Inflammatory macrophage treated with lipopolysaccharide for 4 hours (primary cell): ENCODE data around the gene ZNF19.

ENCODE experiments used
- DNase-seq: peaks from one replicate; pipeline ENCODE4 v3.0.0-alpha.2; 2020

Gene ZNF19

DNA sequence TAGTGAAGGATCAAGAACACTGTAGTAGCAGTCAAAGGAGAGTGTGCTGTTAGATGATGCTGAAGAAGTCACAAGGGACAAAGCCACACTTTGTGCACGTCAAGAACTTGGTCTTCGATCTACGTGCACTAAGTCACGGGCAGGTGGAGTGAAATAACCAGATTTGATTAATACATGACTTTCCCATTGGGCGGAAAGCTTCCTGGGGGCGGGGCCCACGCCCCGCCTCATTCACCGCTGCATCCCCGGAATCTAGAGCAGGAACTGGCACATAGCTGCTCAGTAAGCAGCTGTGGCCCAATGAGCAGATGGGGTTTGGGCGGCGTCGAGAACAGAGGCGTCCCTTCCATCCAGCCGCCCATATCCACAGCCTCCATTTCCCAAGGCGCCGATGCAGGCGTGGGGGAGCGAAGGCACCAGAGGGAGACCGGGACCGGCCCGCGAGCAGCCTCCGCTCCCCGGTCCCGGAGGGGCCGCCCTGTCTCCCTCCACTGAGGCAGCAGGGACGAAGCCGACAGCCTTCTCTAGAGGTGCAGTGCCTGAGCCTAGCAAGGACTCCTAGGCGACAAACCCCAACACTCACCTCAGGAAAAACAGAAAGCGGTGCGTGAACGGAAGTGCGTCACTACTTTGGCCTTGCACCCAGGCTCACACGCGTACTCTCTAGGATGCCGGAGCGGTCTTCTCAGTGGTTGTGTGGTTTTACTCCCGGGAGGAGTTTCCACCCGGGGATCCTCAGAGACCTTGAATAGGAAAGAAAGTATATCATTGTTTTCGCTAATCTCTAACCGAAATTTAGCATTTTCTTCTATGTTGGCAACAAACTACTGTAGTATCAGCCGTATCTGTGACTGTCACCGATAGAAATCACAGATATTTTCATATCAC, 4.9 kb downstream of the ZNF19 start:
- peak; percentile 88 for DNase-seq

- no peak for DNase-seq
Measured at GRCh38 chr16:71482569-71482968, 6.6 kb downstream of the ZNF19 start.

DNA sequence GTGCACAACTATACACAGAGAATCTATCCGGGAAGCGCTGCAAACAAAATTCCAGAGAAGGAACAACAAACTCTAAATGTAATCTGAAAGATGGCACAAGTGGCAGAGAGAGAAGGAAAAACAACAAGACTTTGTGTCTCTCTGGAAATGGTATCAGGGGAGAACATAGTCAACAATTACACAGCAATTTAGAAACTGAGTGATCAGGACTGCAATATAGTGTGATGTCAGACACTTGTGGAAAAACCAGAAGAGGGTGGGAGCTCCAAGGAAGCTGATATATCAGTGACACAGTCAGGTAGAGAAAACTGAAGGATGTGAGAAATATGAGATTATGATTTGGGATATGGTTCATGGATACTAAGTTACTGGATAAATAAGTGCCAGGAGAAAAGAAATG, 8.2 kb downstream of the ZNF19 start:
- no peak for DNase-seq

DNA sequence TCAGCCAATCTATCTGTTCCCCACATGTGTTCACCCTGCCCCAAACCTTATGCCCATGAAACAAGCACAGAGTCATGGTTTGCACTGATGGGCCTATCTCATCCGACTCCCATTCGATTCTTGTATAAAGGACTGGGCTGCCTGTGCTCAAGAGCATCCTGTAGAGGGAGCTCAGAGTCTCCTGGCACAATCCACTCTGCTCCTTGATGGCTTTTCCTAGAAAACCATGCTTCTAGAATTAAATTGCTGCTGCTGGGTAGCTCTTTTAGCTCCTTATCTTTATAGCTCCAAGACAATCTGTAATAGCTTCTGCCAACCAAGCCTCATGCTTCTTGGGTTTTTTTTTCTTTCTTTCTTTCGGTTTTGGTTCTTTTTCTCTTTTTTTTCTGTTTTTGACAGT, 9.7 kb downstream of the ZNF19 start:
- no peak for DNase-seq

- DNase-seq: no peak
Measured at GRCh38 chr16:71476457-71477124, 12.5 kb downstream of the ZNF19 start.

DNA sequence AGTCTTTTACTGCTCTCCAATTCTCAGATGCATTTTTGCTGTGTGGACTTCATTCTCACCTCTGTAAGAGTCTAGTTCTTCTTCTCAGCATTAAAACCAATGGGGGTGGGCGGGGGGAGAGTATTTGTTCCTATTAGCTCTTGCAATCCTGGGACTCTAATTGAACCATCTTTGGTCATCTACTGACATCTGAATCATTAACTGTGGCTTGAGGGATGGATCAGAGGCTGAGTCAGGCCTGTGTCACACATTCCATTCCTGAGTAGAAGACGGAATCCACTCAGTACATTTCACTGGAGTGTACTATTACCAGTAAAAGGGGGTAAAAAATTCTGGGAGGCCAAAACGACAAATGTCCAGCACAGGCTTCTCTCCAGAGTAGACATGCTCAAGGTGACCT, 14.3 kb downstream of the ZNF19 start:
- DNase-seq: no peak

GRCh38 chr16:71473891-71474290, 15.2 kb downstream of the ZNF19 start:
- DNase-seq: no peak

GRCh38 chr16:71472931-71473330, 16.2 kb downstream of the ZNF19 start:
- no peak for DNase-seq

DNA sequence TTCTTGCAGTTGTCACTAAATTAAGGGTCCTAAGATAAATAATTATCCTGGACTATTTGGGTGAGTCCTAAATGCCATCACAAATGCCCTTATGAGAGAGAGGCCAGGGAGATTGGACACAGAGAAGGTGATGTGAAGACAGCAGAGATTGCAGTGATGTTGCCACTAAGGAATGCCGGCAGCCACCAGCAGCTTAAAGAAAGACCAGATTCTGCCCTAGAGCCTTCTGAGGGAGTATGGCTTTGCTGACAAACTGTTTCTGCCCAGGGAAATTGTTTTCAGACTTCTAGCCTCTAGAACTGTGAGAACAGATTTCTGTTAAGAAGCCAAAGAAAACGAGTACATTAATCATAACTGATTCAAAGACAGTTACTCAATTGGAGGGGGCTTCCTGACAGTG, 17.1 kb downstream of the ZNF19 start:
- no peak for DNase-seq

GRCh38 chr16:71467810-71468209, 21.3 kb downstream of the ZNF19 start:
- DNase-seq: no peak

GRCh38 chr16:71464231-71464630, 24.9 kb downstream of the ZNF19 start:
- DNase-seq: no peak

DNA sequence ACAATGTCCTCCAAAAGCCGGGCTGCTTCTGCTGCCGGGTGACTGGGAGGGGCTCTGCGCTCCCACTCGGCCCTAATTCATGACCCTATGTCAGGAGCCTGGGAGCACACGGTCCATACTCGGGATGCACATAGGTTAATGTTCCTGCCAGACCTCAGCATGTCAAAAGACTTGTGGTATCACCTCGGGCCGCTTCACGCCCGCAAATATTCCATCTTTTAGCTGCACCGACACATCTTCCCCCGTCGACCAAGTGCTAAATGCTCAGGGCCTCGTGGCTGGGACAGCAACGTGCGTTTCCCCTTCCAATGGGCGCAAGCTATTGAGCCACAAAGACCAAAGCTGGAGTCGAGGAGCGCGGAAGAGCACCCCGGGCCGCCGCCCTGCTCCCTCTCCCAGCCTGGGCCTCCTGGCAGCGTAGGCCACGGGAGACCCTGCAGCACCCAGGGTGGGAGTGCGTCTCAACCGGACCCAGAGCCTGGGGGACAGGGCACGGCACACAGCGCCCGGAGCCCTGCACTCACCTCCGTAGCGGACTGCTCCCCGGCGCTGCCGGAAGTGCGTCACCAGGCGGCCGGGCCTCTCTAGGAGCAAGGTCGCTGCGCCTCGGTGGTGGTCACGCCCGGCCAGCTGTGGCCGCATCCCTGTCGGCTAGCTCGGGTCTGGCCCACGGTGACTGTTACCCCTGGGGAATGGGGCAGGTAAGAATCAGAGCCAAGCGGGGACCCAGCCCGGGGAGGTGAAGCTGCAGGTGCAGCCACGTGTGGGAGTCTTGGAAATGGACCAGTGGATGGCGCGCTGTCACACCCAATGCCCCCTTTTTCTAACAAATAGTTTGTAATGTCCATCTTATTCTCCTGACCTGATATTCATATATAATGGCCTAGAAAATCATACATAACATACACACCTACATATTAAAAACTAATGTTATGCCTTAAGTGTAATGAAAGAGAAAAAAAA, 27.2 kb downstream of the ZNF19 start, which contains the start of gene ZNF23:
TSS of gene ZNF23 (minus strand) at position 562 of the 963 bp plus-strand sequence. CDS start 5,451 bp downstream, outside the sequence.
- peak; percentile 75 for DNase-seq

GRCh38 chr16:71460941-71461340, 28.2 kb downstream of the ZNF19 start:
- no peak for DNase-seq

DNA sequence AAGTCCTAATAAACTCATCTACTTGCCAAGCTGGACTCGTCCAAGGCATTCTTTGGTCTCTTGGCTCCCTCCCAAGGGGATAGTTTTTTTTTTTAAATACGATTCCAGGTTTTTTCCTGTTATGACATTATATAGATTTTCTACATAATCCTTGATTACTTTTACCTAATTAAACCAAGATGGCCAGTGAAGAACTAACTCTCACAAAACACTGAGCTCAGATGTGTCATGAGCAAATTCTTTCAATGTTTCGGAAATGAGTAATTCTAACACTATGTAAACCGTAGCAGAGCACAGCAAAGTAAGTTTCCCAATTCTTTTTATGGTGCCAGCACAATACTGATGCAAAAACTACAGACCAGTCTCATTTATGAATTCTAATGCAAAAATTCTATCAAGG, 28.9 kb downstream of the ZNF19 start:
- no peak for DNase-seq

DNA sequence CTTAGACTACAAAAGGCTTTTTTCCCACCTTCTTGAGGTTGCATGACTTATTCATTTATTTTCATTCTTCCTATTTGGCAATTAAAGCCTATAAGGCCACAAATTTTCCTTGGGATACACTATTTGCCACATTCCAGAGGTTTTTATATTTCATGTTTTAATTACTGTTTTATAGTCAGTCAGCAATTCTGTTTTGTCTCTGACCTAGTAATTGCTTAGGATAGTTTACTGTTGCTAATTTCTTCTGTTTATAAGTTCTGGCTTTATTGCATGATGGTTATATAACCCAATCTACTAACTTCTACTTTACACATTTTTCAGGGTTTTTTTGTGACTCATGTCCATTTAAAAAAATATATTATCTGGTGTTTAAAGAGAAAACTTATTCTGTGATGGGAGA, 29.6 kb downstream of the ZNF19 start:
- no peak for DNase-seq

DNA sequence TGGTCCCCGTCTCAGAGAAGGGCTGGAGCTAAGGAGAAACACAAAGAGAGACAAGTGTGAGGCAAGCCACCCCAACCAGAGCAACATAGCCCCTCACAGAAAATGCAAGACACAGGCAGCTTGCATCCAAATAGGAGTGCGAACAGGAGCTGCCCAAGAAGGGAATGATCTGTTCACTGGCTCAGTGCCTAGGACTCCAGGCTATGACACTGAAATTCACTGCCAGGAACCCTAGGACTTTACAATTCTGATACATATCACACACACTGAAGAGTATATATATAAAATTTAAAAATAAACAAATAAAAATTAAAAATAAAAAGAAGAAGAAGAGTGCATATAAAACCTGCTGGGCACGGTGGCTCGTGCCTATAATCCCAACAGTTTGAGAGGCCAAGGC, 32.3 kb downstream of the ZNF19 start:
- DNase-seq: no peak

GRCh38 chr16:71453036-71453435, 36.1 kb downstream of the ZNF19 start:
- DNase-seq: no peak

- DNase-seq: no peak
Measured at GRCh38 chr16:71449020-71449419, 40.1 kb downstream of the ZNF19 start.

GRCh38 chr16:71448274-71448866, 40.8 kb downstream of the ZNF19 start:
- DNase-seq: no peak

DNA sequence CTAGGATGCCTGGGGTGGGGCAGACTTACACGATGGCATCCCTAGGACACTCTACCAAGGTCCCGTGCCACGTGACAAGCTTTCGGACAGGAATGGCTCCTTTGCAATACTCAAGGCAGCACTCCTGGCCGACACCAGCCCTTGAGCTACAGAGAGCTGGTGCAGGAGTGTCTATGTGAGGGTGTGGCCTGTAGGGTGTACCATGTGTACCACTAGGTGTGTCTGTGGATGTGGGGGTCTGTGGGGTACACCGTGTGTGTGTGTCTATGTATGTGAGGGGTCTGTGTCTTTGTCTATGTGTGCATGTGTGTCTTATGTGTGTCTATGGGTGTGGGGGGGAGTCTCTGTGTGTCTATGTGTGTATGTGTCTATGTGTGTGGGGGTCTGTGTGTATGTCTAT, 45.4 kb downstream of the ZNF19 start:
- no peak for DNase-seq

- DNase-seq: no peak
Measured at GRCh38 chr16:71442051-71442440, 47.1 kb downstream of the ZNF19 start, which contains the start of gene TLE7. Gene TLE7, minus strand, starts transcription at chr16:71442054. Its CDS starts 8,730 bp downstream, at chr16:71433324.

DNA sequence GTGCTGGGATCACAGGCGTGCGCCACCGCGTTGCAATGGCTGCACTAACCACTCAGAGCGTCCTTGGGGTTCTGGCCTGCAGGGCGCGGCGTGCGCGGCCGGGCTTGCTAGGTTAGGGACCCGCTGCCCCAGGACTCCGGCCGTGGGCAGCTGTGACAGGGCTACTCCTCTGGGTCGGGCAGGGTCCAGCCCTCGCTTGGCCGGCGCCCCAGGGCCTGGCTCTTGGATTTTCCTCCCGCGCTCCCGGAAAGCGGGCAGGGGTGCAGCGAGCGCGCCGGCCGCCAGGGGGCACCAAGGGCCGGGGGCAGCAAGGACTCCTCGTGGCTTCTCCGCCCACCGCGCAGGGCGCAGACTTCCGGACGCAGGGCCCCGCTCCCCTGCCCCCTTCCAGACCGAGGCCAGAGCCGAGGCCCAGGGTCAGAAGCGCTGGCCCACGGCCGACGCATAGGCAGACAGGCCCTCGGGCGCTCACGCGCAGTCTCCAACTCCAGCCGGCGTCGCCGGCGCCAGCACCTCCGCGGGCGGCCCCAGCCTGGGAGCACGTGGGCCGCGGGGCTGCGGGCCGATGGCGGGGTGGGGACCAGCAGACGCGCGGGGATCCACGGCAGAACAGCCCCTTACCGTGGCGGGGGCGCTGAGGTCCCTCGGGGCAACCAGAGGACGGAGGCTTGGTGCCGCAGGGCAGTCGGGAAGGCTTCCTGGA, 47.6 kb downstream of the ZNF19 start:
- DNase-seq: no peak
